PC-9 (cell line): Measurements from ENCODE around the gene SDR39U1. TPM values are rescaled to one million over a fixed set of nuclear protein-coding genes. Genes with fewer than 3 reads are reported as not detected.
"Not testable (repeated sequence)": the region's sequence is repeated elsewhere in the genome, so short reads cannot be mapped to it uniquely, and the experiment has no call there.

ENCODE experiments used
- BruUV-seq: library from RNA; stranded (reverse); fragments of 400-500 nt; replicated peaks from 2 replicates; lab custom pipeline; 2021; lab: Mats Ljungman, UMichigan
- CTCF ChIA-PET: fragments of 300-600 bp; sonication (Branson Sonifier 250); formaldehyde crosslinking; loops from one replicate; lab custom pipeline; 2022; ENCODE audit warnings: antibody characterized with exemption; lab: Charles Lee
- POLR2A ChIA-PET: fragments of 300-600 bp; sonication (Branson Sonifier 250); formaldehyde crosslinking; loops from one replicate; lab custom pipeline; 2022; ENCODE audit warnings: antibody characterized with exemption; ENCODE audit not compliant: unreplicated experiment; lab: Charles Lee
- DNase-seq, 2 experiments: peaks; one replicate each; pipeline versions ENCODE4 v3.0.0 to v3.0.0-alpha.2; 2015 to 2022; ENCODE audit warnings: mixed read lengths in 1 of 2
- H2AFZ ChIP-seq: fragments of 200-600 bp; sonication (generic); 2 replicates; pipeline ENCODE4 v1.8.1; 2017; ENCODE audit warnings: antibody characterized with exemption
- H3F3A ChIP-seq: fragments of 200-600 bp; sonication (generic); 2 replicates; pipeline ENCODE4 v1.8.1; 2017; ENCODE audit warnings: antibody characterized with exemption, mild to moderate bottlenecking, low read depth; ENCODE audit not compliant: insufficient read depth
- H3K27ac ChIP-seq: fragments of 200-600 bp; sonication (generic); 2 replicates; pipeline ENCODE4 v1.6.1; 2016; ENCODE audit warnings: mixed run types
- H3K27me3 ChIP-seq: fragments of 200-600 bp; sonication (generic); 2 replicates; pipeline ENCODE4 v1.6.1; 2016; ENCODE audit warnings: low read depth, mixed run types; ENCODE audit not compliant: insufficient read depth
- H3K36me3 ChIP-seq: fragments of 200-600 bp; sonication (generic); 2 replicates; pipeline ENCODE4 v1.6.1; 2016; ENCODE audit warnings: low read depth, mixed run types
- H3K4me1 ChIP-seq: fragments of 200-600 bp; sonication (generic); replicated peaks from 2 replicates; pipeline ENCODE4 v1.6.1; 2016; ENCODE audit warnings: mixed run types; ENCODE audit not compliant: insufficient read depth
- H3K4me2 ChIP-seq: fragments of 200-600 bp; sonication (generic); 2 replicates; pipeline ENCODE4 v1.6.1; 2017; ENCODE audit warnings: mixed run types
- H3K4me3 ChIP-seq: fragments of 200-600 bp; sonication (generic); 2 replicates; pipeline ENCODE4 v1.6.1; 2016; ENCODE audit warnings: mixed run types
- H3K79me2 ChIP-seq: fragments of 200-600 bp; sonication (generic); 2 replicates; pipeline ENCODE4 v1.6.1; 2017; ENCODE audit warnings: low read depth, mixed run types
- H3K9me2 ChIP-seq: fragments of 200-600 bp; sonication (generic); 2 replicates; pipeline ENCODE4 v1.8.1; 2017; ENCODE audit warnings: mild to moderate bottlenecking; ENCODE audit not compliant: insufficient read depth
- H3K9me3 ChIP-seq: fragments of 200-600 bp; sonication (generic); 2 replicates; pipeline ENCODE4 v1.8.1; 2016; ENCODE audit warnings: low read depth; ENCODE audit not compliant: insufficient read depth
- H4K20me1 ChIP-seq: fragments of 200-600 bp; sonication (generic); 2 replicates; pipeline ENCODE4 v1.8.1; 2017; ENCODE audit not compliant: insufficient read depth
- EZH2 ChIP-seq: fragments of 200-600 bp; sonication (generic); IDR thresholded peaks from 2 replicates; pipeline ENCODE4 v1.8.0; 2017; ENCODE audit warnings: antibody characterized with exemption, low read depth
- intact Hi-C: fragments of 100-400 bp; cut with micrococcal nuclease; formaldehyde crosslinking; loops from one replicate; pipeline ENCODE4 v1.10.0; 2022; ENCODE audit not compliant: unreplicated experiment
- total RNA-seq: library from RNA; stranded (reverse); gene quantifications from 2 replicates; pipeline ENCODE4 v1.2.3, GENCODE V29; 2021
- TF ChIP-seq, protein P1 (sequence below): fragments of 200-600 bp; sonication (generic); conservative IDR thresholded peaks from 2 replicates; pipeline ENCODE4 v1.6.1; 2017; ENCODE audit warnings: mixed run types, antibody characterized with exemption, mild to moderate bottlenecking, moderate library complexity

Gene SDR39U1
- total RNA-seq, 1 experiment from 2014 or later = 17.2 TPM

DNA sequence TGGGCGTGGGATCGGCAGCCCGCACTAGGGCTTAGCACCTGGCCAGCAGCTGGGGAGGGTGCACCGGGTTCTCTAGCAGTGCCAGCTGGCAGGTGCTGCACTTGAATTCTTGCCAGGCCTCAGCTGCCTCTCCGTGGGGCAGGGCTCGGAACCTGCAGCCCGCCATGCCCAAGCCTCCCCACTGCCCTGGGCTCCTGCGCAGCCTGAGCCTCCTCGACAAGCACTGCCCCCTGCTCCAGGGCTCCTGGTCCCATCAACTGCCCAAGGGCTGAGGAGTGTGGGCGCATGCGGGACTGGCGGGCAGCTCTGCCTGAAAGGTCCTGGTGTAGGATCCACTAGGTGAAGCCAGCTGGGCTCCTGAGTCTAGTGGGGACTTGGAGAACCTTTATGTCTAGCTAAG, 30.6 kb upstream of the SDR39U1 start:
- Histone ChIP-seq H3F3A (no peaks in the 10 kb centered on the region), H3K79me2 (no peaks in the 10 kb centered on the region), H3K27ac (no peak overlapping the region), H3K4me3 (no peak overlapping the region), H3K4me1 (no peaks in the 10 kb centered on the region), H3K36me3 (no peaks in the 10 kb centered on the region), H3K27me3 (no peaks in the 10 kb centered on the region), H3K9me2 (no peaks in the 10 kb centered on the region), H2AFZ (no peak overlapping the region), H3K9me3 (no peaks in the 10 kb centered on the region), H3K4me2 (no peak overlapping the region), H4K20me1 (no peaks in the 10 kb centered on the region)
- BruUV-seq = no TSS peak
- DNase-seq = no peak
- no peak for TF ChIP-seq EZH2
- TF ChIP-seq, protein P1, sequence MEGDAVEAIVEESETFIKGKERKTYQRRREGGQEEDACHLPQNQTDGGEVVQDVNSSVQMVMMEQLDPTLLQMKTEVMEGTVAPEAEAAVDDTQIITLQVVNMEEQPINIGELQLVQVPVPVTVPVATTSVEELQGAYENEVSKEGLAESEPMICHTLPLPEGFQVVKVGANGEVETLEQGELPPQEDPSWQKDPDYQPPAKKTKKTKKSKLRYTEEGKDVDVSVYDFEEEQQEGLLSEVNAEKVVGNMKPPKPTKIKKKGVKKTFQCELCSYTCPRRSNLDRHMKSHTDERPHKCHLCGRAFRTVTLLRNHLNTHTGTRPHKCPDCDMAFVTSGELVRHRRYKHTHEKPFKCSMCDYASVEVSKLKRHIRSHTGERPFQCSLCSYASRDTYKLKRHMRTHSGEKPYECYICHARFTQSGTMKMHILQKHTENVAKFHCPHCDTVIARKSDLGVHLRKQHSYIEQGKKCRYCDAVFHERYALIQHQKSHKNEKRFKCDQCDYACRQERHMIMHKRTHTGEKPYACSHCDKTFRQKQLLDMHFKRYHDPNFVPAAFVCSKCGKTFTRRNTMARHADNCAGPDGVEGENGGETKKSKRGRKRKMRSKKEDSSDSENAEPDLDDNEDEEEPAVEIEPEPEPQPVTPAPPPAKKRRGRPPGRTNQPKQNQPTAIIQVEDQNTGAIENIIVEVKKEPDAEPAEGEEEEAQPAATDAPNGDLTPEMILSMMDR = no peak
- ChIA-PET CTCF (no interaction called here), POLR2A (no interaction called here)
- intact Hi-C loops = no loop called here

- H3F3A ChIP-seq, H3K36me3 ChIP-seq, DNase-seq, intact Hi-C loops, H3K9me2 ChIP-seq, H3K9me3 ChIP-seq, H3K27me3 ChIP-seq, H3K4me3 ChIP-seq, H2AFZ ChIP-seq, CTCF ChIA-PET, POLR2A ChIA-PET, BruUV-seq, H3K4me2 ChIP-seq, H4K20me1 ChIP-seq, H3K27ac ChIP-seq, H3K4me1 ChIP-seq, H3K79me2 ChIP-seq: not testable (repeated sequence)
Measured at GRCh38 chr14:24470450-24470849, 27.9 kb upstream of the SDR39U1 start.

- no peaks in the 10 kb centered on the region for H3K4me1 ChIP-seq
- H3K27me3 ChIP-seq = no peaks in the 10 kb centered on the region
- no peak overlapping the region for H3K27ac ChIP-seq
- H2AFZ ChIP-seq = no peak overlapping the region
- no peaks in the 10 kb centered on the region for H3K79me2 ChIP-seq
- H3K36me3 ChIP-seq = no peaks in the 10 kb centered on the region
- H3K4me3 ChIP-seq = no peak overlapping the region
- no peak for TF ChIP-seq EZH2
- TF ChIP-seq, protein P1 = no peak
- H3K4me2 ChIP-seq = no peak overlapping the region
- DNase-seq = no peak
- H3K9me2 ChIP-seq = no peaks in the 10 kb centered on the region
- no peaks in the 10 kb centered on the region for H3K9me3 ChIP-seq
- CTCF ChIA-PET = no interaction called here
- H4K20me1 ChIP-seq = no peaks in the 10 kb centered on the region
- intact Hi-C loops = no loop called here
- POLR2A ChIA-PET = no interaction called here
- no TSS peak for BruUV-seq
- no peaks in the 10 kb centered on the region for H3F3A ChIP-seq
Measured at GRCh38 chr14:24465805-24466204, 23.2 kb upstream of the SDR39U1 start.

DNA sequence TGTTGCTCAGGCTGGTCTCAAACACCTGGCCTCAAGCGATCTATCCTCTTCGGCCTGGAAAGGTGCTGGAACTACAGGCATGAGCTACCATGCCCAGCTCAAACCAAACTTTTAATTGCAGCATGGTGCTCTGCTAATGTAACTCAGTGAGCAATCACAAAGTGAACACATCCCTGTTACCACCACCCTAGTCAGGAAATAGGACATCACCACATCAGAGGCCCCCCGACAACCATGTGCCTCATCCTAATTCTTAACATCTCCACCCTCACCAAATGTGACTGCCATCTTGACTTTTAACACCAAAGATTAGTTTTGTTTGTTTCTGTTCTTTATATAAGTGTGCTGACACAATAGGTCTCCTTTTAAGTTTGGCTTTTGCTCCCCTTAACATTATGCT, 22.8 kb upstream of the SDR39U1 start:
- POLR2A ChIA-PET = no interaction called here
- Histone ChIP-seq H3K27me3 (no peaks in the 10 kb centered on the region), H3K4me2 (no peak overlapping the region), H3K27ac (no peak overlapping the region), H3K79me2 (no peaks in the 10 kb centered on the region), H3K36me3 (no peaks in the 10 kb centered on the region), H2AFZ (no peak overlapping the region), H4K20me1 (no peaks in the 10 kb centered on the region), H3K4me3 (no peak overlapping the region), H3K4me1 (no peaks in the 10 kb centered on the region), H3K9me3 (no peaks in the 10 kb centered on the region), H3F3A (no peaks in the 10 kb centered on the region), H3K9me2 (no peaks in the 10 kb centered on the region)
- no peak for DNase-seq
- intact Hi-C loops = no loop called here
- TF ChIP-seq, protein P1 = no peak
- TF ChIP-seq EZH2 = no peak
- CTCF ChIA-PET = no interaction called here
- no TSS peak for BruUV-seq
